HL-60 (cell line): ENCODE data around the gene TESPA1.
A peak's percentile ranks its signal among the peaks of the same experiment; 100 is the strongest.

Experiments
- DNase-seq, 2 experiments: peaks; one replicate each; pipeline ENCODE4 v3.0.0-alpha.2; 2010 to 2020; ENCODE audit warnings: low read depth in 1 of 2, low spot score in 1 of 2
- H3K27ac ChIP-seq: fragments of 250-450 bp; sonication (Bioruptor Pico); replicated peaks from 2 replicates; pipeline ENCODE4 v1.5.1; 2020; ENCODE audit warnings: mild to moderate bottlenecking, moderate library complexity
- H3K27me3 ChIP-seq: fragments of 250-450 bp; sonication (Bioruptor Pico); 2 replicates; pipeline ENCODE4 v1.5.1; 2021; ENCODE audit warnings: mild to moderate bottlenecking, moderate library complexity; ENCODE audit not compliant: insufficient read depth, poor library complexity, severe bottlenecking
- H3K4me3 ChIP-seq: replicated peaks from 2 replicates; pipeline ENCODE4 v1.5.1; 2011; ENCODE audit warnings: mild to moderate bottlenecking, control low read depth, low read length; ENCODE audit not compliant: insufficient read depth
- CTCF ChIP-seq: IDR thresholded peaks from one replicate; pipeline ENCODE4 v1.5.1; 2011; ENCODE audit warnings: low read length, control low read depth, inconsistent platforms; ENCODE audit not compliant: insufficient read depth
- GABPA ChIP-seq: IDR thresholded peaks from 2 replicates; pipeline ENCODE4 v1.6.1; 2012; ENCODE audit warnings: low read depth
- POLR2AphosphoS5 ChIP-seq: IDR thresholded peaks from 2 replicates; pipeline ENCODE4 v1.6.1; 2012; ENCODE audit warnings: low read depth
- REST ChIP-seq: IDR thresholded peaks from 2 replicates; pipeline ENCODE4 v1.6.1; 2012; ENCODE audit warnings: low read depth; ENCODE audit not compliant: insufficient replicate concordance
- SPI1 ChIP-seq: IDR thresholded peaks from 2 replicates; pipeline ENCODE4 v1.6.1; 2012; ENCODE audit warnings: low read depth, mild to moderate bottlenecking, borderline replicate concordance

TESPA1 gene

DNA sequence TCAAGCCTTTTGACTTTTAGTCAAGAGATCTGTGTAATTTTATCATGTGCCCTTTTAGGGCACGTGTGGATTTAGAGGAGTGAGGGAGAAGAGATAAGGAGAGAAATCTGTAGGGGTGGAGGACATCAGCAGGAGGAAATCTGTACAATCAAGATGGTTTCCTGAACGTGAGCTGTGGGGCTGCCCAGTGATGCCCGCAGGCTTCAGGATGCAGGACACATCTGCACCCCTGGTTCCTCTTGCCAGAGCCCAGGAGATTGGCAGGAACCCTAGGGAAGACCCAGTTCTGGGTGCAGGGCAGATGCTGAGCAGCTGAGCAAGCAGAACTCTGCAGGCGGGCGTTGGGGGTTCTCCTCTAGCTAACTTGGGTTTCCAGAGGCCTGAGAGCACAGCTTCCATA, 11.6 kb upstream of the TESPA1 start:
- DNase-seq = no peak
- H3K27ac ChIP-seq = no peak overlapping the region
- H3K27me3 ChIP-seq = peaks cover 4% of the 10 kb centered on the region
- H3K4me3 ChIP-seq = no peak overlapping the region
- TF ChIP-seq SPI1 (no peak), CTCF (no peak), POLR2AphosphoS5 (no peak), REST (no peak), GABPA (no peak)

DNA sequence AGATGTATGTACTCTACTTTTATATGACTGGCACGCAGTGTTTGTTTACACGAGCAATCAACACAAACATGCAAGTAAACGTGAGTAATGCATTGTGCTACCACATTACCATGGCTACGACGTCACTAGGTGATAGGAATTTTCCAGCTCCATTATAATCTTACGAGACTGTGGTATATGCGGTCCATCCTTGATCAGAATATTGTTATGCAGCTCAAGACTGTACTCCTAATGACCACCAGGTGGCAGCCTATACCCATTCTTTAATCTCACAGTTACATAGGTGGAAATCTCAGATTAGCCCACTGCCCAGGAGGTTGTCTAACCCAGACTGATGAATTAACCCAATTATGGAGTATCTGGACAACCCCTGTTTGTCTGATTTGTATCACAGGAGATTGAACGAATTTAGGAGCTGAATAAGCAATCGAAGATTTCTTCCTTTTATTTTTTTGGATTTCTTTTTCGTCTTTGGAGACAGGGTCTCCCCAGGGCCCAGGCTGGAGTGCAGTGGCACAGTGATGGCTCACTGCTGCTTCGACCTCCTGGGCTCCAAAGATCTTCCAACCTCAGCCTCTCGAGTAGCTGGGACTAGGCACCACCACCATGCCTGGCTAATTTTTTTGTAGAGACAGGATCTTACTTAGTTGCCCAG, 8.7 kb upstream of the TESPA1 start:
- Histone ChIP-seq H3K27me3 (no peaks in the 10 kb centered on the region), H3K27ac (no peak overlapping the region), H3K4me3 (no peak overlapping the region)
- peak; percentile 62 for TF ChIP-seq CTCF
- no peak for TF ChIP-seq REST
- peak; percentile 11 to 44 for DNase-seq

DNA sequence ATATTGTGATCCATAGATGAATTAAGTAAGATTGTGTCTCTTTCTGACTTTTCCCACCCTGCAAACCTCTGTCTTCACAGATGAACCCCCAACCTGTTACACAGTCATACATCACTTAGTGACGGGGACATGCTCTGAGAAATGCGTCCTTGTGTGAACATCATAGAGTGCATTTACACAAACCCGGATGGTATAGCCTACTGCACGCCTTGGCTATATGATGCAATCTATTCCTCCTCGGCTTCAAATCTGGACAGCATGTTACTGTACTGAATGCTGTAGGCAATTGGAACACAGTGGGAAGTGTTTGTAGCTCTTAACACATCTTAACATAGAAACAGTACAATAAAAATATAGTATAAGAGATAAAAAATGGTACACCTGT, 7.4 kb upstream of the TESPA1 start:
- no peak overlapping the region for H3K27ac ChIP-seq
- no peak overlapping the region for H3K4me3 ChIP-seq
- TF ChIP-seq CTCF (no peak), SPI1 (no peak)
- no peaks in the 10 kb centered on the region for H3K27me3 ChIP-seq
- DNase-seq = no peak
